ENCODE measurements around the gene IL10.

Gene IL10

DNA sequence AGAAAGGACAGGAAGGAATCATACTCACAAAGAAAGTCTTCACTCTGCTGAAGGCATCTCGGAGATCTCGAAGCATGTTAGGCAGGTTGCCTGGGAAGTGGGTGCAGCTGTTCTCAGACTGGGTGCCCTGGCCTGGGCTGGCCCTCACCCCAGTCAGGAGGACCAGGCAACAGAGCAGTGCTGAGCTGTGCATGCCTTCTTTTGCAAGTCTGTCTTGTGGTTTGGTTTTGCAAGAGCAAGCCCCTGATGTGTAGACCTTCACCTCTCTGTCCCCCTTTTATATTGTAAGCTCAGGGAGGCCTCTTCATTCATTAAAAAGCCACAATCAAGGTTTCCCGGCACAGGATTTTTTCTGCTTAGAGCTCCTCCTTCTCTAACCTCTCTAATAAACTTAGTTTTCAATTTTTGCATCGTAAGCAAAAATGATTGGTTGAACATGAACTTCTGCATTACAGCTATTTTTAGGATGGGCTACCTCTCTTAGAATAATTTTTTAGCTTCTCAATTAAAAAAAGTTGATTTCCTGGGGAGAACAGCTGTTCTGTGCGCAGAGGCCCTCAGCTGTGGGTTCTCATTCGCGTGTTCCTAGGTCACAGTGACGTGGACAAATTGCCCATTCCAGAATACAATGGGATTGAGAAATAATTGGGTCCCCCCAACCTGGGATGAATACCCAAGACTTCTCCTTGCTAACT, at the start of gene IL10:
Gene IL10 (minus strand): TSS at position 252 of the 695 bp plus-strand sequence. CDS start 59 bp downstream, at position 193.
- DNase-seq, result peak in 3 of 10 donors; percentile 14 to 83 (median 21)
- intact Hi-C loops (cut with DNase I), result no loop called here

DNA sequence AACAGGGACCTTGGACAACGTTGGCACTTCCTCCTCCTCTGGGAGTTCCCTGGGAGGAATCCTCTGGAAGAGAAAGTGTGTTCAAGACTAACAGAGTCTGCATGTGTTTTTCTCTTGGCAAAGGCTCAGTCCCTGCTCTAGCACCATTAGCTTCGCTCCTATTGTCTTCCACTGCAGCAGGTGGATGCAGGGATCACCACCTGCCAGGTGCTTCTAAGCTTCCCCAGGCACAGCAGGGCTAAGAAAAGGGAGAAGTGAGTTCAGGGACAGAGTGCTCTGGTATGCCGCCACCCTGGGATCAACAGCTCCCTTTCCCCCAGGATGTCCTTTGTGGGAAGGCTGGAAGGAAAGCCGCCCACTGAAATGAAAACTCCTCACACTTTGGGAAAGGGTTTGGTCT, 49.2 kb upstream of the IL10 start:
- no peak for DNase-seq
- intact Hi-C loops (cut with DNase I), result no loop called here

- DNase-seq, result no peak
- intact Hi-C loops (cut with DNase I), result no loop called here
Measured at GRCh38 chr1:206816390-206817287, 44.3 kb upstream of the IL10 start.

DNA sequence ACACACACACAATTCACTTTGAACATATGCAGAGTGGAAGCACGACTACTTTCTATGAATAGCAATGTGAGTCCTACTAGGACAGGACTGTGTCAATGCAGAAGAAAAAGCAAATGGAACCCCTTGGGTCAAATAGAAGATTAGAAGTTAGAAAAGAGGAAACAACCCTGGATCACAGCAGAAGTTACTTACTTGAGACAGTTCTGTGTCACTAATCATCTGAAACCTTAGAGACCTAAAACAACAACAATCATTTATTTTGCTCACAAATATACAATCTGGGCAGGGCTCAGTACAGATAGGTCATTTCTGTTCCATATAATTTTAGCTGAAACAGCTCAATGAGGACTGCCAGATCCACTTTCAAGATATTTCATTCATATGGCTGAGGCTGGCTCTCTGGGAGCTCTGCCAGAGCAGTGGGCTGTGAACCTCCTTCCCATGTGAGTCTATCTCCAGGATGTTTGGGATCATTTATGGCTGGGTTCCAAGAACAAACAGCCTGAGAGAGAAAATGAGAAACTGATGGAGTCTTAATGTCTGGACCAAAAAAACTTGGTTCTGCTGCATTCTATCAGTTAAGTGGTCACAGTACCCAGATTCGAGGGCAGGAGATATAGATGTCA, 42.5 kb upstream of the IL10 start:
- intact Hi-C loops (cut with DNase I), result no loop called here
- peak in 1 of 10 donors; percentile 15 for DNase-seq

DNA sequence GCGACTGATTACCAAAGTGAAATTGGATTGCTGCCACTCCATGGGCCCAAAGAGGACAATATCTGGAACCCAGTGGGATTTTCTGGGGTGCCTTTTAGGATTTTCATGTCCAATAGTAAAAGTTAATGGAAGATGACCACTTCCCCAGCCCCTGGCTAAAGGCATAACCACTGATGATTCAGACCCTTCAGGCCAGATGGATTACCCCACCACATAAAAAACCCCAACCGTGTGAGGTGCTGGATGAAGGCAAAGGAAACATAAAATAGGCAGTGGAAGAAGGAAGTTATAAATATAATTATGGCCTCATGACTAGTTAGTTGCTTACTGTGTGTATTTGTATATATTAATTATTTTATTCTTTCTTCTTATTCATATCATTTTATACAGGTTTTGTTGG, 40.2 kb upstream of the IL10 start:
- DNase-seq, result no peak
- intact Hi-C loops (cut with DNase I), result no loop called here

DNA sequence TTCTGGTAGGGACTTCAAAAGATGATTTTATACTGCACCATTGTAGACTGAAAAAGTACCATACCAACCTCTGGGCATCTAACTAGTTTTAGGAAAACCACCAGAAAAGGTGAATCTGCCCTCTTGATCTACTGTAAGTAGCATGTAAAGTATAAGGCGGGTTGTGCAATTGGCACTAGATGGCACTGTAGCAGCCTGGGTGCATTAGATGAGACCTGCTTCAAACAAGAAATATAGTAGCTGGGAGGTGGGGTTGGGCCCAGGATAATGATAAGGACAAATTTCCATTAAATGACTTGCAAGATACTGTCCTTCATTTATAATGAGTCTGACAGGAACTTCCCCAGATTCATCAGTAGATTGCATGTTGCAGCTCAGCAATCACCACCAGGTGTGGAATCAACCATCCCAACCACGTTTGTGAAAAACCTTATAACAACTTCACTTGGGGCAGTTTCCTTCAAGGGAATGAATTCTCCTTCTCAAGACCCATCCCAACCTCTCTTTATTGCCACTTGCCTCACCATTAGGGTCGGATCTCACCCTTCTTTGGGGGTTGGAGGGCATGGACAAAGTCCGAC, 37.3 kb upstream of the IL10 start:
- DNase-seq, result no peak
- intact Hi-C loops (cut with DNase I), result no loop called here

- no peak for DNase-seq
- intact Hi-C loops (cut with DNase I), result no loop called here
Measured at GRCh38 chr1:206808615-206809014, 36.3 kb upstream of the IL10 start.

- intact Hi-C loops (cut with DNase I), result no loop called here
- DNase-seq, result no peak
Measured at GRCh38 chr1:206805357-206805756, 33.1 kb upstream of the IL10 start.

GRCh38 chr1:206804156-206804737, 32.0 kb upstream of the IL10 start:
- no peak for DNase-seq
- intact Hi-C loops (cut with DNase I), result no loop called here

GRCh38 chr1:206803221-206803730, 31.0 kb upstream of the IL10 start:
- intact Hi-C loops (cut with DNase I), result no loop called here
- DNase-seq, result no peak

DNA sequence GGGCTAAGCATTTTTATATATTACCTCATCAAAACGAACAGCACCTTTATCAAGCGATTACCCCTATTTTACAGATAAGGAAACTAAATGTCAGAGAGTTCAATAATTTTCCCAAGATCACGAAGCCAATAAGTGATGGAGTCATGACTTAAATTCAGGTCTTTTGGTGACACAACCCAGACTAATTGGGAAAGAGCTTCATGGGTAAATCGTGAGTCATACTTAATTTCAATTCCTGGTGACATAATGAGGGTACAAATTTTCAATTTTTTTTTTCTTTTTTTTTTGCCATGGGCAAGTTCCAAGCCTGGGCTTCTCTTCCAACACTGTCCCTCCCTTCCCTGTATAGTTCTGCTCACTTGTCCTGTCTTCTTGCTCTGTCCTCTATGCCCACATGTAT, 30.1 kb upstream of the IL10 start:
- intact Hi-C loops (cut with DNase I), result no loop called here
- DNase-seq, result no peak

DNA sequence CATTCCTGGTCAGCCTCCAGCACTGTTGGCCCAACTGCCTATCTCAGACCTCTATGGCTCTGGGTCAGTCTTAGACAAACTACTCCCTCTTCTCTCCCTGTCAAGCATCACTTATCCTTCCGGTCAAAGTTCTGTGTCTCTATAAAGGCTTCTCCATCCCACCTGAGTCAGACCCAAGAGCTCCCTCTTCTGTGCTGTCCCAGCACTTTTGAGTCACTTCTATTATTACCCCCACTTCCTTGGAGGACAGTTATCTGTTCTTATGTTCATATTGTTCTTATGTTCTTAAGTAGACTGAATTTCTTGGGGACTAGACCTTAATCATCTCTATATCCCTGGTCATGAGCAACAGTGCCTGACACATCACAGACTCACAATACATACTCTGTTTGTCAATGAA, 29.2 kb upstream of the IL10 start:
- no peak for DNase-seq
- intact Hi-C loops (cut with DNase I), result no loop called here

- intact Hi-C loops (cut with DNase I), result no loop called here
- DNase-seq, result no peak
Measured at GRCh38 chr1:206800891-206801290, 28.6 kb upstream of the IL10 start.

GRCh38 chr1:206800411-206800810, 28.1 kb upstream of the IL10 start:
- intact Hi-C loops (cut with DNase I), result no loop called here
- no peak for DNase-seq

- intact Hi-C loops (cut with DNase I), result no loop called here
- DNase-seq, result no peak
Measured at GRCh38 chr1:206799311-206799710, 27.0 kb upstream of the IL10 start.

- no peak for DNase-seq
- intact Hi-C loops (cut with DNase I), result no loop called here
Measured at GRCh38 chr1:206798384-206798996, 26.2 kb upstream of the IL10 start.

GRCh38 chr1:206797534-206798383, 25.5 kb upstream of the IL10 start:
- intact Hi-C loops (cut with DNase I), result no loop called here

DNA sequence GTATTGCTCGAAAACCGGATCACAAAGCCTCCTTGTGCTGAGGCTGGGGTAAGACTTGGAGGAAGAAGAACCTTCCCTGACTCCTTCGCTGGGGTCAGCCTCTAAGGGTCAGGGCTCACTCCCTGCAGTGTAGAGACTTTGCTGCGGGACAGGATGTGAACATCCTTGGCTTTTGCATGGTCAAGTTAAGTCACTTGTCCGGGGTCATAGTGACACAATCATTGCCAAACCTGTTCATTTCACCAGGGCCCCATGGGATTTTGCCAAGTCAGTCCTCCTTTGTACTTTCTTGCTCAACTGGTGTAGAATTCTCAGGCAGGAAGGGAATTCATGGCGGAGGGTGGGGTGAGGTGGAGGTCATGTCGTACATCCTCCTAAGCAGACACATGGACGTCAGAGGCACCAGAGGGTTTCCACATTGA, 24.7 kb upstream of the IL10 start:
- no peak for DNase-seq
- intact Hi-C loops (cut with DNase I), result no loop called here

More at GRCh38 chr1:206797534-206798383, 25.5 kb upstream of the IL10 start:
- DNase-seq, result no peak

DNA sequence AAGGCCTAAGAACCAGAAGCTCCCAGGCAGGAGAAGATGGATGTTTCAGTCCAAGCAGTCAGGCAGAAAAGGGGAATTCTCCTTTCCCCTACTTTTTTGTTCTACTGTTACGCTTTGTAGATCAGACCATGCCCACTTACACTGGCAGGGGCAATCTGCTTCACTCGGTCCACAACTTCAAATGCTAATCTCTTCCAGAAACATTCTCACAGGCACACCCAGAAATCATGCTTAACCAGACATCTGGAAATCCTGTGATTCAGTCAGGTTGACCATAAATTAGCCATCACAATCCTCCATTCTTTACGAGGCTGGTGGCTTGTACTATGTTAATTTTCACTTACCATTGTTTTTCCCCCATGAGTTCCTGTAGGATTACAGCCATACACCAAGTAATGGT, 23.8 kb upstream of the IL10 start:
- intact Hi-C loops (cut with DNase I), result no loop called here
- no peak for DNase-seq

Measured in posterior cingulate gyrus (tissue), 11 donors.